Activated naive CD4-positive, alpha-beta T cell treated with anti-CD3 and anti-CD28 coated beads for 36 hours (primary cell): ENCODE measurements around the gene SIPA1L3. TPM values are rescaled to one million over a fixed set of nuclear protein-coding genes. Genes with fewer than 3 reads are reported as not detected.

Experiments used
- CTCF ChIA-PET: fragments of 350-600 bp; sonication (Branson Sonifier 250); formaldehyde crosslinking; loops from one replicate; lab custom pipeline; 2021; ENCODE audit warnings: antibody characterized with exemption; lab: Charles Lee
- DNase-seq: peaks from one replicate; pipeline ENCODE4 v3.0.0-alpha.2; 2020
- H3K27ac Mint-ChIP-seq: one replicate; pipeline ENCODE4 v1.8.0; 2021; ENCODE audit warnings: mild to moderate bottlenecking, mixed read lengths
- H3K27me3 Mint-ChIP-seq: one replicate; pipeline ENCODE4 v1.8.0; 2021; ENCODE audit warnings: low read depth, mixed read lengths
- H3K36me3 Mint-ChIP-seq: one replicate; pipeline ENCODE4 v1.8.0; 2021; ENCODE audit warnings: low read depth, mixed read lengths
- H3K4me1 Mint-ChIP-seq: one replicate; pipeline ENCODE4 v1.8.0; 2021; ENCODE audit warnings: low read depth, mixed read lengths
- H3K4me3 Mint-ChIP-seq: one replicate; pipeline ENCODE4 v1.8.0; 2021; ENCODE audit warnings: mild to moderate bottlenecking, moderate library complexity, mixed read lengths
- H3K9me3 Mint-ChIP-seq: one replicate; pipeline ENCODE4 v1.8.0; 2021; ENCODE audit warnings: mixed read lengths
- intact Hi-C: fragments of 100-400 bp; cut with micrococcal nuclease; formaldehyde crosslinking; loops from one replicate; pipeline ENCODE4 v1.15.1; 2023
- total RNA-seq, 2 experiments: library from RNA; stranded (reverse); gene quantifications; one replicate each; pipeline ENCODE4 v1.2.3, GENCODE V29; 2021

SIPA1L3 gene
- total RNA-seq, 2 experiments from 2014 or later = 8.1 to 10.4 TPM

GRCh38 chr19:37953171-37953917 lies 46.3 kb downstream of the SIPA1L3 start:
- intact Hi-C loops = no loop called here
- Mint-ChIP-seq H3K36me3 (peaks cover 17% of the 10 kb centered on the region), H3K9me3 (peaks cover 14% of the 10 kb centered on the region), H3K27me3 (no peaks in the 10 kb centered on the region), H3K4me3 (no peak overlapping the region), H3K4me1 (no peaks in the 10 kb centered on the region), H3K27ac (no peak overlapping the region)
- CTCF ChIA-PET = interaction anchor here (1.2 kb wide), 1 partner anchor 15 kb away, joined by 3 read pairs; no protein-coding TSS in a partner anchor
- DNase-seq = no peak

- Mint-ChIP-seq H3K4me1 (no peaks in the 10 kb centered on the region), H3K27ac (no peak overlapping the region), H3K36me3 (peaks cover 17% of the 10 kb centered on the region), H3K27me3 (no peaks in the 10 kb centered on the region), H3K4me3 (no peak overlapping the region), H3K9me3 (peaks cover 17% of the 10 kb centered on the region)
- intact Hi-C loops = no loop called here
- CTCF ChIA-PET = interaction anchor here (1.2 kb wide), 1 partner anchor 15 kb away, joined by 3 read pairs; no protein-coding TSS in a partner anchor
- DNase-seq = no peak
These were observed 46.9 kb downstream of the SIPA1L3 start for GRCh38 chr19:37953918-37954303.

GRCh38 chr19:37954421-37954874 lies 47.4 kb downstream of the SIPA1L3 start:
- intact Hi-C loops = no loop called here
- Mint-ChIP-seq H3K4me3 (no peak overlapping the region), H3K36me3 (peaks cover 17% of the 10 kb centered on the region), H3K4me1 (peaks cover 4% of the 10 kb centered on the region), H3K27ac (no peak overlapping the region), H3K9me3 (peaks cover 20% of the 10 kb centered on the region), H3K27me3 (no peaks in the 10 kb centered on the region)
- CTCF ChIA-PET = interaction anchor here (1.2 kb wide), 1 partner anchor 16 kb away, joined by 3 read pairs; no protein-coding TSS in a partner anchor
- DNase-seq = no peak

GRCh38 chr19:37955986-37956385 lies 49.0 kb downstream of the SIPA1L3 start:
- H3K36me3 Mint-ChIP-seq = peaks cover 14% of the 10 kb centered on the region
- no peaks in the 10 kb centered on the region for H3K27me3 Mint-ChIP-seq
- peaks cover 7% of the 10 kb centered on the region for H3K4me1 Mint-ChIP-seq
- no peak overlapping the region for H3K4me3 Mint-ChIP-seq
- no peak overlapping the region for H3K27ac Mint-ChIP-seq
- peaks cover 20% of the 10 kb centered on the region for H3K9me3 Mint-ChIP-seq
- CTCF ChIA-PET = interaction anchor here (0.6 kb wide), 1 partner anchor 1553 kb away, joined by 3 read pairs; no protein-coding TSS in a partner anchor
- no peak for DNase-seq
- intact Hi-C loops = no loop called here

GRCh38 chr19:37957176-37957575 lies 50.2 kb downstream of the SIPA1L3 start:
- Mint-ChIP-seq H3K36me3 (peaks cover 18% of the 10 kb centered on the region), H3K4me3 (no peak overlapping the region), H3K27me3 (no peaks in the 10 kb centered on the region), H3K4me1 (peaks cover 7% of the 10 kb centered on the region), H3K27ac (no peak overlapping the region), H3K9me3 (peaks cover 25% of the 10 kb centered on the region)
- intact Hi-C loops = no loop called here
- CTCF ChIA-PET = no interaction called here
- DNase-seq = no peak

GRCh38 chr19:37959665-37960114 lies 52.7 kb downstream of the SIPA1L3 start:
- Mint-ChIP-seq H3K9me3 (peaks cover 24% of the 10 kb centered on the region), H3K27me3 (no peaks in the 10 kb centered on the region), H3K36me3 (peaks cover 24% of the 10 kb centered on the region), H3K4me3 (no peak overlapping the region), H3K4me1 (peaks cover 7% of the 10 kb centered on the region), H3K27ac (no peak overlapping the region)
- no peak for DNase-seq
- CTCF ChIA-PET = no interaction called here
- intact Hi-C loops = no loop called here

- intact Hi-C loops = no loop called here
- no peak for DNase-seq
- no peaks in the 10 kb centered on the region for H3K27me3 Mint-ChIP-seq
- H3K4me1 Mint-ChIP-seq = peaks cover 7% of the 10 kb centered on the region
- H3K4me3 Mint-ChIP-seq = no peak overlapping the region
- H3K9me3 Mint-ChIP-seq = peaks cover 14% of the 10 kb centered on the region
- CTCF ChIA-PET = no interaction called here
- H3K27ac Mint-ChIP-seq = no peak overlapping the region
- peaks cover 18% of the 10 kb centered on the region for H3K36me3 Mint-ChIP-seq
These were observed 54.2 kb downstream of the SIPA1L3 start for GRCh38 chr19:37961198-37961597.

GRCh38 chr19:37963190-37963936 lies 56.4 kb downstream of the SIPA1L3 start:
- peaks cover 7% of the 10 kb centered on the region for H3K4me1 Mint-ChIP-seq
- intact Hi-C loops = no loop called here
- CTCF ChIA-PET = interaction anchor here (0.6 kb wide), 1 partner anchor 102 kb away, joined by 3 read pairs; no protein-coding TSS in a partner anchor
- no peak overlapping the region for H3K27ac Mint-ChIP-seq
- H3K27me3 Mint-ChIP-seq = no peaks in the 10 kb centered on the region
- H3K9me3 Mint-ChIP-seq = peaks cover 14% of the 10 kb centered on the region
- no peak for DNase-seq
- no peak overlapping the region for H3K4me3 Mint-ChIP-seq
- peaks cover 14% of the 10 kb centered on the region for H3K36me3 Mint-ChIP-seq

- intact Hi-C loops = no loop called here
- no peak for DNase-seq
- CTCF ChIA-PET = interaction anchor here (0.6 kb wide), 1 partner anchor 101 kb away, joined by 3 read pairs; no protein-coding TSS in a partner anchor
- Mint-ChIP-seq H3K9me3 (peaks cover 14% of the 10 kb centered on the region), H3K4me3 (no peak overlapping the region), H3K36me3 (peaks cover 14% of the 10 kb centered on the region), H3K27me3 (no peaks in the 10 kb centered on the region), H3K27ac (no peak overlapping the region), H3K4me1 (peaks cover 6% of the 10 kb centered on the region)
These were observed 57.1 kb downstream of the SIPA1L3 start for GRCh38 chr19:37964109-37964508.

GRCh38 chr19:37966211-37966661 lies 59.2 kb downstream of the SIPA1L3 start:
- Mint-ChIP-seq H3K36me3 (peaks cover 22% of the 10 kb centered on the region), H3K4me1 (no peaks in the 10 kb centered on the region), H3K27me3 (no peaks in the 10 kb centered on the region), H3K27ac (no peak overlapping the region), H3K9me3 (peaks cover 19% of the 10 kb centered on the region), H3K4me3 (no peak overlapping the region)
- DNase-seq = no peak
- intact Hi-C loops = no loop called here
- CTCF ChIA-PET = no interaction called here

GRCh38 chr19:37966662-37967231 lies 59.7 kb downstream of the SIPA1L3 start:
- DNase-seq = no peak
- Mint-ChIP-seq H3K4me1 (no peaks in the 10 kb centered on the region), H3K36me3 (peaks cover 22% of the 10 kb centered on the region), H3K4me3 (no peak overlapping the region), H3K27ac (no peak overlapping the region), H3K9me3 (peaks cover 17% of the 10 kb centered on the region), H3K27me3 (no peaks in the 10 kb centered on the region)
- CTCF ChIA-PET = no interaction called here
- intact Hi-C loops = no loop called here

- Mint-ChIP-seq H3K27me3 (no peaks in the 10 kb centered on the region), H3K9me3 (peaks cover 18% of the 10 kb centered on the region), H3K4me3 (no peak overlapping the region), H3K36me3 (peaks cover 25% of the 10 kb centered on the region), H3K4me1 (no peaks in the 10 kb centered on the region), H3K27ac (no peak overlapping the region)
- CTCF ChIA-PET = no interaction called here
- intact Hi-C loops = no loop called here
- DNase-seq = no peak
These were observed 62.7 kb downstream of the SIPA1L3 start for GRCh38 chr19:37969695-37970094.
